NCI-H1694 (cell line): ENCODE results near the gene SRGAP2B.
"Not testable (repeated sequence)": the region's sequence is repeated elsewhere in the genome, so short reads cannot be mapped to it uniquely, and the experiment has no call there.

Experiments used
- DNase-seq: peaks from one replicate; lab custom pipeline; 2025; lab: John Stamatoyannopoulos, UW

Gene SRGAP2B

DNA sequence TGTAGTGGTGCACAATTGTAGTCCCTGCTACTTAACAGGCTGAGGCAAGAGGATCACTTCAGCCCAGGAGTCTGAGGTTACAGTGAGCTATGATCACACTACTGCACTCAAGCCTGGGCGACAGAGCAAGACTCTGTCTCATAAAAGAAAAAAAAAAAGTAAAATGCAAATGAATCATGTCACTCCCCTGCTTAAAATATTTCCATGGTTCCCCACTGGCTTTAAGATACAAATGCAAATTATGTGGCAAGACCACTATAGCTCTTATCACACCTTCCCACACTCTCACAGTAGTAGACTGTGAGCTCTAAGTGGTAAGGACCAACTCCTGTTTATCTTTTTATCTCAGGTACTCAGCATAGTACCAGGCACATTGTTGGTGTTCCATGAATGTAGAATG, 53.6 kb downstream of the SRGAP2B start:
- DNase-seq = not testable (repeated sequence)

DNA sequence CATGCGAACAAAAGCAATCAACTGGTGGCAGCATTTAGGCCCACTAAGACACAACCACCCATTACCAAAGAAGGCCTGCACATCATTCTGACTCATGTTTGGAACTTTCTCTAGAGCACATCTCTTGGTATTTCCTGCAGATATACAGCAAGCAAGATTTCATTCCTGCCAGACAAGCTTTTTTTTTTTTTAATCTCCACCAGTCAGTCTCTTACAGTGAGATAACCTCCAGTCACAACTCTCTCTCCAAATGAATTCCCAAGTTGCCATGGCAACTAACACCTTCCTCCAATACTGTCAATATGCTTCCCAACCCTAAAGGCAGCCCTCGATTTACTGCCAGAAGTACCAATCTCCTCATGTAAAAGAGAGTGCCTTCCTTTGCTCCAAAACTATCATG, 59.1 kb downstream of the SRGAP2B start:
- not testable (repeated sequence) for DNase-seq

DNA sequence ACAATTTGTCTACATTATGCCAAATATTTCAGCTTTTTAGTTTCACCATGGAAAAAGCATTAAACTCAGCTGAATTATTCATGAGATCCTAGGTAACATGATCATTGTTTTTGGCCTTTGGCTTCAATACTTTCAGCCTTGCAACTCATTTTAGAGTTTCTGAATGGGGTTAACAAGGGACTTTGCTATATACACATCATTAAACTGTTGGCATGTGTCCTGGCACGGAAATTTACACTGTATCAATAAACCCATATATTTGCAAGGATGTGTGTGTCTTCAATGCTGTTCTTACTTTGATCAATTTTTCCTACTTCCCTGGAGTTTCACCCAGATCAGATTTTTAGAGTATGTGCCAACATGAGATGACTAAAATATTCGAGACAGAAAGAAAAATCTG, 61.6 kb downstream of the SRGAP2B start:
- not testable (repeated sequence) for DNase-seq

DNA sequence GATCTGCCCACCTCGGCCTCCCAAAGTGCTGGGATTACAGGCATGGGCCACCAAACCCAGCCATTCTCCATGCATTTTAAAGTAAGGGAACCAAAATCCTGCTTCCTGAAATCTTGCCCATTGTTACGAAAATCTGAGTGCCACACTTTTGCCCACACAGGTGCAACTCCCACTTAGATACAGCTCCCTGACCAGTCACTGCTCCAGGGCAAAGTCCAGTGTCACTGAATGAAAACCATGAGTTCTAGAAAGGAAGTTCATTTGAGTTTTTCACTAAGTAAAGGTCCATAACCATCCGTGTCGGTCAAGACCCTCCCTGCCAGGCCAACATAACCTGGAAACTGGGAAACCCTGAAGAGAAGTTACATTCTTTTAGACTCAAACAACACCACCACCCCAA, 67.9 kb downstream of the SRGAP2B start:
- not testable (repeated sequence) for DNase-seq

DNA sequence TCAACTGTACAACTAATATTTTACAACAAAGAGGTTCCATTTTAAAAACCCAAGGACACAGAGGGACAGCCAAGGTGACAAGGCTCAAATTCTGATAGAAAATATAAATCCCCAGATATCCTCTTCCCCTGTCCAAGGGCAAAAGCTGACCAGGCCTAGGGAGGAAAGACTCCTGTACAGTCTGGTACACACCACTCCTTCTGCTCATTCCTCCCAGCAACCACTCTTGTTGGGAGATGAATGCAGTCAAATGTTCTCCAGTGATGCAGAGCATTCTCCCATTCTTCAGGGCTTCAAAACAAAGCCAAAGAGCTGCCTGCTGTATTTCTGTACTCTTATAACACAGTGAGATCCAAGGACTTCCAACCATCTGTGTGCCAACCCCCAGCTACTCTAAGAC, 69.8 kb downstream of the SRGAP2B start:
- not testable (repeated sequence) for DNase-seq

DNA sequence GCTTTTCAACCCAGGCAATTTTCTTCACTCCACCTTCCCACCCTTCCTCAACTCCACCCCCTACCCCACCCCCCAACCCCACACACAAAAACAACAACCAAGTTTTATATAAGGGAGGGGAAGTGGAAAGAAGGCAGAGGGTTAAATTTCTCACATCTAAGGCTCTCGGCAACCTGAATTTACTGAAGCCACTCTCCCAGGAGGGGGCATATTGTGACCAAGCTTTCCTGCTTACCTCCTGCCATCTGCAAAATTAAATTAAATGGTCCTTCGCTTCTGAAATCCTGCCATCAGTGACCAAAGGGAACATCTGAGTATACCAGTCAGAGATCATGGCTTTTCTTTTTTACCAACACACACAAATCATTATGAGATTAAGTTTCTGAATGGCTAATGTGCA, 72.9 kb downstream of the SRGAP2B start:
- not testable (repeated sequence) for DNase-seq

GRCh38 chr1:145021749-145022148, 73.4 kb downstream of the SRGAP2B start:
- not testable (repeated sequence) for DNase-seq

DNA sequence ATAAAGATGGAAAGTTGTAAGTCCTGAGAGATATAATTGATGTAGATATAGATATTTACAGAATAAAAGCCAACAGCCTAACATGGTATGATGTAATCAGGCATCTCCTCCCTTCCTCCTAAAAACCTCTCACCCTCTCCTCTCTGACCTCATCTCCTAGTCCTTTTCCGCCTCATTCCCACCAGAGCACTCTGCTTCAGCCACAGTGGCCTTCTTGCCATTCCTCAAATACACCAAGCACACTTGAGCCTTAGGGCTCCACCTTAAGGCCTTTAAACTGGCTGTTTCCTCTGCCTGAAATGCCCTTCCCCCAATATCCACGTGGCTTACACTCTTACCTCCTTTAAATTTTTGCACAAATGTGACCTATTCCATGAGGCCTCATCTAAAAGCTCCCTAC, 75.4 kb downstream of the SRGAP2B start:
- not testable (repeated sequence) for DNase-seq

- DNase-seq = not testable (repeated sequence)
These were observed 77.4 kb downstream of the SRGAP2B start for GRCh38 chr1:145017725-145018124.

GRCh38 chr1:145016492-145016862, 78.7 kb downstream of the SRGAP2B start:
- DNase-seq = not testable (repeated sequence)

DNA sequence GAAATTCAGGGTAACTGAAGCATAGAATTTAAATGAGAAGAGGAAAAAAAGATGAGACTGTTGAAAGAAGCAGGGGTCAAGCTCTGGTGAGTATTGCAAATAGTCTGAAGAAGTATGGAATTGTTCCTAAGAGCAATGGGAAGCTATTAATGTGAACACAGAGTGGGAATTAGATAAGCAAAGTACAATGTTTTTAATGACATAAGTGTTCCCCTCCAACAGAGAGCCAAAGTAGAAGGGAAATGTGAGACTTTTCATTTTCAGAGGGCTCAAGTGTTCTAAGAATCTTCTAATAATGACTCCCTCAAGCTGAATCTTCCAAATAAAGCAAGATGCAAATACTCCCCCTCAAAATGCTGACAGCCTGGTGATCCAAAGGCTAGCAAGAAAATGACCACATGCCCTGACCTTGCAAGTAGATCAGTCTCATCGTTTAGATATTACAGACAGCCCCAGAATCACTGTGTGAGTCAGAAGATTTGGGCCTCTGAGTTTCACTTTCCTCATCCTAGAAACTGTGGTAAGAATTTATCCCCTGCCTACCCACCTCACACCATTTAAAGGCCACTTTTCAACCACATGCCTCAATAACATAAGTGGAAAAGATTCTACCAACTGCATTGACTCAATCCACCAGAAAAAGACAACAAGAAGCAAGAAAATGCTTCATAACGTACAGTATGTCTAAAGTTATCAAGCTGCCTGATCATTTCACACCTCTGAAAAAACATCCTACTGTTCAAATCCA, 79.2 kb downstream of the SRGAP2B start:
- not testable (repeated sequence) for DNase-seq

DNA sequence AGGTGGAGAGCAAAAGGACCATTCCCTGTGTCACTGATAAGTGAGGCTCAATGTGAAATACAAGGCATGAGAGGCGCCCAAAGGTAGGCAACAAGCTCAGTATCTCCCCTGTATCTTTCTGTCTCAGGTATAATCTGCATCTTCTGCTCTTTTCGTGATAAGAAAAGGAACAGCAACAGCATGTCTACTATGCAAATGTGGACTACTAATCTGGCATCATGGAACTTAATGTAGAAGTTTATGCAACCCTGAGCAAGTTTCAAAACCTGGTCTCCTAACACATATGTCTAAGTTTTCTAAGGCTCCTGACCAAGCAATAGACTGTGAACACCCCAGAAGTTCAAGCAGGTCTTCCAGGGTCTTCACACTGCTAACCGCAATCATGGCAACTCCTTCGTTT, 81.8 kb downstream of the SRGAP2B start:
- DNase-seq = not testable (repeated sequence)

- DNase-seq = not testable (repeated sequence)
These were observed 83.3 kb downstream of the SRGAP2B start for GRCh38 chr1:145011811-145012210.

DNA sequence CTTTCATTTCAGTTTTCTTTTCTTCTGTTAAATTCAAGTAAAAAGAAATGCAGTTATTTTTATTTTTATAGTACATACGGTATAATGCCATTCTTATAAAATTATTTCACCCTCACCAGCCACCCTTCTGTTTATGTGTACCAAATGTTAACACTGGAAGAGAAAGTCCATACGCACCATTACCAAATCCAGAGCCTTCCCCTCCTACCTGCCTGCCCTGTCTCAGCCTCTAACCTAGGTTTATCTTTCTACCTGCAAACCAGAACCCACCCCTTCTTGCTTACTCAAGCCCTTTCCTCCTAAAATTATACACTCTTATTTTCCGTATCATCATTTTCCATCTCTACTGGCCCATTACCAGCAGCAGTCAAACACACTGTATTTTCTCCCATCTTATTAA, 84.5 kb downstream of the SRGAP2B start:
- DNase-seq = not testable (repeated sequence)

DNA sequence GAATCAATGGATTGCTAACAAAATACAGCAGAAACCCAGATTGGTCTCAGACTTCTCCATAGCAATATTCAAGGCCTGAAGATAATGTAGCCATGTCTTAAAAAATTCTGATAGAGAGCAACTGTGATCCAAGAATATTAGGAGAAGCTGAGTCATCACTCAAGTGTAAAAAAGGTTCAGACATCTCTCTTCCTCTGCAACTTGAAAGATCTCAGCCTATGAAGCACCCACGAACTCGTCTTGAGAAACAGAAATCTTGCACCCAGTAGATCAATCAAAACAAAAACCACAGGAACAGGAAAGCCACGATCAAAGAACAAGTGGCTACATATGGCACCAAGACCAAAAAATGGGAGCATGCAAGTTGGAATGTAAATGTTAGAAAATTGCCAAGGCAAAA, 85.2 kb downstream of the SRGAP2B start:
- not testable (repeated sequence) for DNase-seq

GRCh38 chr1:145008388-145008787, 86.7 kb downstream of the SRGAP2B start:
- not testable (repeated sequence) for DNase-seq

DNA sequence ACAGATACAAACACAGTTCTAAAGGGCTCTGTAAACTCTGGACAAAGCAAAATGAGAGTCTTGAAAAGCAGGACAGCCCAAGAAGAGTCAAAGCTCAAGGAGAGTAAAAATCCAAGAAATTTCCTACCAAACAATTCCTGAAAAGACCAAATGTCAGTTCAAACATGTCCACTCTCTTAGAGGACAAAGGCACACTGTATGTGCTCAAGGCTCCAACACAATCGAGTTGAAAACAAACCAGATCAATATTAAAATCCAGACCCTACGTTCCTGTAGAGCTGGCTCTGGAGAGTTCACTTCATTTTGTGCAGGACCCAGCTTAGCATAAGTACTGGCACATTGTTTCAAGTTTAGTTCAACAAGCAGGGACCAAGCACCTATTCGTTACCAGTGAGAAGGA, 90.0 kb downstream of the SRGAP2B start:
- not testable (repeated sequence) for DNase-seq

DNA sequence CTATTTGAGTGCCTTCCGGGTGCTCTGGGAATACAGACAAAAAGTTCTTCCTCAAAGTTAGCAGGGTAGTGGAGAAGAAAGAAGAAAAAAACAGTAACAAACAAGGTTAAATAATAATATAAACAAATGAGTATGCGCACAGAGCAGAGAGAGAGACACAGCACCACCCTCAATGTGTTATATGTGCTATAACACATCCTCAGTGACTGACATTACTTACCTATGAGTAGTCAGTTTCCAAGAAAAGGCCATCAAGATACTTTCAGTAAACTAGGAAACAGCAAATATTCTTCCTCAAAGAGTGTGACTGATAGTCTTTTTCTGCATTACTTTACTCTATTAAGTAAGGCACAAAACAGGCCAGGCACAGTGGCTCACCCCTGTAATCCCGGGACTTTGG, 93.7 kb downstream of the SRGAP2B start:
- not testable (repeated sequence) for DNase-seq

GRCh38 chr1:145000743-145001326, 94.3 kb downstream of the SRGAP2B start:
- DNase-seq = not testable (repeated sequence)

DNA sequence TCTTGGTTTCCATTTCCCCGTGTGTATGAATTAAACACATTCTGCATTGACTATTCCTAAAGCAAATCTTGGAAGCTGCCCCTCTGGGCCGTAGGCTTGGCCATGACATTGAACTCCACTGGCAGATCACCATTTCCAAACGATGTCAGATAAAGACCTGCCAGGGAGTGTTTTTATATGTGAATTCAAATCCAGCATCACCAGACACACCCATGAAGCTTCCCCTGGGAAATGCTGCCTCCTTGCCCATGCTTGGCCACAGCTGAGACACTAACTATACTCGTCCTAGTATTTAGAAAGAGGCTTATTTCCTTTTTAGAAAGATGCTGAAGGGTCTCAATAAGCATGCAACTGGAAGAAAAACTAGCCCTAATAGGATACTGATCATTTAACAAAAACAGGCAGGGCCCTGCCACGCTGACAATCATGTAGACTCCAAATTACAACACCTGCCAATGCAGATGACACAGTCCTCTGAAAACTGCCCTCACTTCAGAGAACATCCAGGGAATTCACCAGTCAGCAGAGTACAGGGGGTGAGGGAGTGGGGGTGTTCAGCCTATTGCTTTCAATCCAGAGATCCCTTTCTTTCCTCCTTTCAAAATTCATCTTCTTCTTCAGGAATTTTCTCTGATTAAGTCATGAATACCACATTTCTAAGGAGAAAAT, 94.9 kb downstream of the SRGAP2B start:
- not testable (repeated sequence) for DNase-seq

- DNase-seq = not testable (repeated sequence)
These were observed 96.2 kb downstream of the SRGAP2B start for GRCh38 chr1:144998981-144999273.

DNA sequence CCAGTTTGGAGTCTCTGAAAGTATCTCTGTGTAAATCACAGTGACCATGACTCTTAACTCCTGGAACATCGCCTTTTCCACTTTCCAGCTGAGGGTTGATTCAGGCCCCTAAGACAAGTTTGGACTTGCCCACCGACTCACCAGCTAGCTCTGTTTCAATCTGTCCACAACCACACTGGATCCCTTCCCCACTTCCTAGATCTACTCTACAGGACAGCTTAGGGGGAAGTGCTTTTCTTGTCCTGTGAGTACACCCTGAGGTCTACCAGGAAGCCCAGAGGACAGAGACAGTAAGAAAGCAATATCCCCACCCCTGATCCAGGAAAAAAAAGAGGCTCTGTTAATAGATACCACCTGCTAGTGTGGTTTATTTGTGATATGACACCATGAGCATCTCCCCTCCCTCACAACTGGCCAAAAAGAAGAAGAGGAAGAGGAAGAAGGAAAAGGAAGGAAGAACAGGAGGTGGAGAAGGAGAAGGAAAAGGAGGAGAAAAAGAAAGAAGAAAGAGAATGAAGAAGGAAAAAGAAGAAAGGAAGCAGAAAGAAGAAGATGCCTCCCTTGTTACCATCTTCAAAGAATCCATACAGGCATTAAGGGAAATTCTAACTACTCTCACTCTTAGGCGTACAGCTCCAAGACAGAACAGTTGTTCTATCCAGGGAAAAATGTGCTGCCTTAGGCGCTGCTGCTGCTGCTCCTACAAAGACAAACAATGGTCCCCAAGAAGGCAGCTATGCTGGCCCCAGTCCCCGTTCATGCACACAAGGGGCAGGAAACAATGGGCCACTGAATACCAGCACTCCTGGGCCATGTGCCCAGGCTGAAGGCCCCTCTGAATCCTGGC, 96.8 kb downstream of the SRGAP2B start:
- not testable (repeated sequence) for DNase-seq
